CD8-positive, alpha-beta memory T cell (primary cell): Measurements from ENCODE around the gene GJB3. TPM values are rescaled to one million over a fixed set of nuclear protein-coding genes. Genes with fewer than 3 reads are reported as not detected.
A peak's percentile ranks its signal among the peaks of the same experiment; 100 is the strongest.

Experiments
- CTCF ChIA-PET: fragments of 350-600 bp; sonication (Branson Sonifier 250); formaldehyde crosslinking; loops from one replicate; lab custom pipeline; 2021; ENCODE audit warnings: antibody characterized with exemption; lab: Charles Lee
- POLR2A ChIA-PET: fragments of 350-600 bp; sonication (Branson Sonifier 250); formaldehyde crosslinking; loops from one replicate; lab custom pipeline; 2021; ENCODE audit warnings: antibody characterized with exemption; lab: Charles Lee
- DNase-seq, 5 donors: peaks; one replicate each; pipeline versions ENCODE4 v3.0.0 to v3.0.0-alpha.2; 2020 to 2022; ENCODE audit warnings: mixed read lengths in 1 of 5
- H3K27ac ChIP-seq: one replicate; pipeline ENCODE4 v1.7.0; 2013; ENCODE audit warnings: low read depth, mild to moderate bottlenecking, low read length, moderate library complexity
- H3K27me3 ChIP-seq: 2 replicates; pipeline ENCODE4 v1.7.0; 2013; ENCODE audit warnings: low read length, mild to moderate bottlenecking; ENCODE audit not compliant: insufficient read depth, poor library complexity, severe bottlenecking
- H3K36me3 ChIP-seq: 2 replicates; pipeline ENCODE4 v1.7.0; 2013; ENCODE audit warnings: mild to moderate bottlenecking, low read length, moderate library complexity; ENCODE audit not compliant: insufficient read depth
- H3K4me1 ChIP-seq: 2 replicates; pipeline ENCODE4 v1.7.0; 2013; ENCODE audit warnings: mild to moderate bottlenecking, low read length, moderate library complexity; ENCODE audit not compliant: insufficient read depth
- H3K4me3 ChIP-seq: 2 replicates; pipeline ENCODE4 v1.7.0; 2013; ENCODE audit warnings: mild to moderate bottlenecking, low read length
- H3K9me3 ChIP-seq: 2 replicates; pipeline ENCODE4 v1.7.0; 2013; ENCODE audit warnings: mild to moderate bottlenecking, low read length
- H3K27ac Mint-ChIP-seq, 8 donors: one replicate each; pipeline ENCODE4 v1.8.0; 2020 to 2021; ENCODE audit warnings: mixed read lengths in 8 of 8, mild to moderate bottlenecking in 6 of 8, inconsistent platforms in 3 of 8, moderate library complexity in 3 of 8
- H3K27me3 Mint-ChIP-seq, 2 donors: one replicate each; pipeline ENCODE4 v1.8.0; 2020 to 2021; ENCODE audit warnings: mixed read lengths in 2 of 2, mild to moderate bottlenecking in 1 of 2, moderate library complexity in 1 of 2
- H3K36me3 Mint-ChIP-seq, 3 donors: one replicate each; pipeline ENCODE4 v1.8.0; 2020 to 2021; ENCODE audit warnings: mixed read lengths in 3 of 3, inconsistent platforms in 1 of 3, mild to moderate bottlenecking in 1 of 3
- H3K4me1 Mint-ChIP-seq, 3 donors: one replicate each; pipeline ENCODE4 v1.8.0; 2020 to 2021; ENCODE audit warnings: mixed read lengths in 3 of 3, inconsistent platforms in 1 of 3, mild to moderate bottlenecking in 1 of 3
- H3K4me3 Mint-ChIP-seq, 7 donors: one replicate each; pipeline ENCODE4 v1.8.0; 2020 to 2021; ENCODE audit warnings: mixed read lengths in 7 of 7, mild to moderate bottlenecking in 6 of 7, moderate library complexity in 4 of 7, inconsistent platforms in 2 of 7
- H3K9me3 Mint-ChIP-seq, 5 donors: one replicate each; pipeline ENCODE4 v1.8.0; 2020 to 2022; ENCODE audit warnings: mixed read lengths in 5 of 5, mild to moderate bottlenecking in 3 of 5, moderate library complexity in 2 of 5, inconsistent platforms in 1 of 5
- polyA plus RNA-seq: library from polyadenylated mRNA; unstranded; fragments of 300-500 nt; fragmentation: Illumina TruSeq; gene quantifications from one replicate; pipeline ENCODE4 v1.2.3, GENCODE V29; 2021
- total RNA-seq, 2 experiments: library from RNA; stranded (reverse); gene quantifications; one replicate each; pipeline ENCODE4 v1.2.3, GENCODE V29; 2021

GJB3 gene
- total and polyA plus RNA-seq, 3 experiments from 2014 or later, result not detected

- H3K27me3 ChIP-seq, result peaks cover 15% of the 10 kb centered on the region
- peaks cover 0 to 5% (median 0%) of the 10 kb centered on the region in 3 donors for H3K36me3 Mint-ChIP-seq
- no peaks in the 10 kb centered on the region for H3K9me3 ChIP-seq
- H3K36me3 ChIP-seq, result no peaks in the 10 kb centered on the region
- H3K9me3 Mint-ChIP-seq, result no peaks in the 10 kb centered on the region
- CTCF ChIA-PET, result no interaction called here
- peaks cover 2 to 5% (median 4%) of the 10 kb centered on the region in 3 donors for H3K4me1 Mint-ChIP-seq
- POLR2A ChIA-PET, result no interaction called here
- H3K4me3 ChIP-seq, result no peak within 1 kb of the TSS
- no peak within 1 kb of the TSS for H3K27ac ChIP-seq
- no peak for DNase-seq
- no peaks in the 10 kb centered on the region for H3K4me1 ChIP-seq
- peak within 1 kb of the TSS in 1 of 8 donors; percentile 68 for H3K27ac Mint-ChIP-seq
- peak within 1 kb of the TSS in 5 of 7 donors; percentile 5 to 61 (median 54) for H3K4me3 Mint-ChIP-seq
- peaks cover 33 to 41% of the 10 kb centered on the region in 2 donors for H3K27me3 Mint-ChIP-seq
These were observed 12.1 kb downstream of the GJB3 start, which contains the start of gene GJA4 for GRCh38 chr1:34792868-34793727. Gene GJA4 (plus strand): TSS chr1:34792999. CDS start chr1:34794214, 1,215 bp downstream.

GRCh38 chr1:34794001-34794789, 13.2 kb downstream of the GJB3 start:
- Mint-ChIP-seq H3K4me3 (peak overlapping the region in 1 of 7 donors; percentile 15), H3K4me1 (peaks cover 2 to 5% (median 4%) of the 10 kb centered on the region in 3 donors), H3K9me3 (no peaks in the 10 kb centered on the region), H3K27me3 (peaks cover 28 to 38% of the 10 kb centered on the region in 2 donors), H3K27ac (no peak overlapping the region), H3K36me3 (peaks cover 0 to 6% (median 0%) of the 10 kb centered on the region in 3 donors)
- H3K4me3 ChIP-seq, result no peak overlapping the region
- DNase-seq, result no peak
- H3K27ac ChIP-seq, result no peak overlapping the region
- H3K9me3 ChIP-seq, result no peaks in the 10 kb centered on the region
- CTCF ChIA-PET, result no interaction called here
- H3K27me3 ChIP-seq, result peaks cover 15% of the 10 kb centered on the region
- POLR2A ChIA-PET, result no interaction called here
- H3K4me1 ChIP-seq, result no peaks in the 10 kb centered on the region
- H3K36me3 ChIP-seq, result no peaks in the 10 kb centered on the region

- Mint-ChIP-seq H3K27me3 (peaks cover 30 to 37% of the 10 kb centered on the region in 2 donors), H3K4me3 (no peak overlapping the region), H3K4me1 (peaks cover 2 to 5% (median 4%) of the 10 kb centered on the region in 3 donors), H3K27ac (no peak overlapping the region), H3K36me3 (peaks cover 0 to 4% (median 0%) of the 10 kb centered on the region in 3 donors), H3K9me3 (no peaks in the 10 kb centered on the region)
- CTCF ChIA-PET, result no interaction called here
- no peak overlapping the region for H3K4me3 ChIP-seq
- no peak for DNase-seq
- H3K27me3 ChIP-seq, result peaks cover 15% of the 10 kb centered on the region
- H3K36me3 ChIP-seq, result no peaks in the 10 kb centered on the region
- H3K9me3 ChIP-seq, result no peaks in the 10 kb centered on the region
- POLR2A ChIA-PET, result no interaction called here
- no peak overlapping the region for H3K27ac ChIP-seq
- no peaks in the 10 kb centered on the region for H3K4me1 ChIP-seq
These were observed 13.8 kb downstream of the GJB3 start for GRCh38 chr1:34794790-34795180.

GRCh38 chr1:34795916-34796315, 14.9 kb downstream of the GJB3 start:
- Mint-ChIP-seq H3K27ac (no peak overlapping the region), H3K9me3 (no peaks in the 10 kb centered on the region), H3K4me3 (no peak overlapping the region), H3K36me3 (peaks cover 0 to 4% (median 0%) of the 10 kb centered on the region in 3 donors), H3K4me1 (peaks cover 2 to 5% (median 4%) of the 10 kb centered on the region in 3 donors), H3K27me3 (peaks cover 21 to 29% of the 10 kb centered on the region in 2 donors)
- no peaks in the 10 kb centered on the region for H3K9me3 ChIP-seq
- no peak for DNase-seq
- no peaks in the 10 kb centered on the region for H3K36me3 ChIP-seq
- no peak overlapping the region for H3K27ac ChIP-seq
- H3K4me1 ChIP-seq, result no peaks in the 10 kb centered on the region
- CTCF ChIA-PET, result no interaction called here
- peaks cover 15% of the 10 kb centered on the region for H3K27me3 ChIP-seq
- POLR2A ChIA-PET, result no interaction called here
- H3K4me3 ChIP-seq, result no peak overlapping the region

GRCh38 chr1:34796990-34797389, 16.0 kb downstream of the GJB3 start:
- Histone ChIP-seq H3K9me3 (no peaks in the 10 kb centered on the region), H3K36me3 (no peaks in the 10 kb centered on the region), H3K27me3 (peaks cover 12% of the 10 kb centered on the region), H3K4me3 (no peak overlapping the region), H3K27ac (no peak overlapping the region), H3K4me1 (no peaks in the 10 kb centered on the region)
- peaks cover 2 to 5% (median 4%) of the 10 kb centered on the region in 3 donors for H3K4me1 Mint-ChIP-seq
- peaks cover 17 to 22% of the 10 kb centered on the region in 2 donors for H3K27me3 Mint-ChIP-seq
- peaks cover 0 to 4% (median 0%) of the 10 kb centered on the region in 3 donors for H3K36me3 Mint-ChIP-seq
- ChIA-PET CTCF (no interaction called here), POLR2A (no interaction called here)
- no peak overlapping the region for H3K4me3 Mint-ChIP-seq
- no peak overlapping the region for H3K27ac Mint-ChIP-seq
- no peak for DNase-seq
- no peaks in the 10 kb centered on the region for H3K9me3 Mint-ChIP-seq

GRCh38 chr1:34800214-34800613, 19.2 kb downstream of the GJB3 start:
- H3K4me1 Mint-ChIP-seq, result no peaks in the 10 kb centered on the region
- H3K4me3 ChIP-seq, result no peak overlapping the region
- H3K27me3 Mint-ChIP-seq, result peaks cover 0 to 6% of the 10 kb centered on the region in 2 donors
- peaks cover 0 to 10% (median 3%) of the 10 kb centered on the region in 5 donors for H3K9me3 Mint-ChIP-seq
- H3K4me3 Mint-ChIP-seq, result no peak overlapping the region
- peaks cover 4 to 11% (median 4%) of the 10 kb centered on the region in 3 donors for H3K36me3 Mint-ChIP-seq
- H3K4me1 ChIP-seq, result no peaks in the 10 kb centered on the region
- ChIA-PET CTCF (no interaction called here), POLR2A (no interaction called here)
- no peak overlapping the region for H3K27ac ChIP-seq
- H3K27ac Mint-ChIP-seq, result no peak overlapping the region
- DNase-seq, result no peak
- no peaks in the 10 kb centered on the region for H3K9me3 ChIP-seq
- H3K36me3 ChIP-seq, result no peaks in the 10 kb centered on the region
- no peaks in the 10 kb centered on the region for H3K27me3 ChIP-seq

- Histone ChIP-seq H3K9me3 (no peaks in the 10 kb centered on the region), H3K27ac (no peak overlapping the region), H3K4me3 (no peak overlapping the region), H3K36me3 (no peaks in the 10 kb centered on the region), H3K4me1 (no peaks in the 10 kb centered on the region), H3K27me3 (no peaks in the 10 kb centered on the region)
- Mint-ChIP-seq H3K4me1 (no peaks in the 10 kb centered on the region), H3K27me3 (peaks cover 0 to 4% of the 10 kb centered on the region in 2 donors), H3K36me3 (peaks cover 4 to 18% (median 4%) of the 10 kb centered on the region in 3 donors), H3K4me3 (no peak overlapping the region), H3K9me3 (peaks cover 0 to 10% (median 3%) of the 10 kb centered on the region in 5 donors), H3K27ac (no peak overlapping the region)
- ChIA-PET POLR2A (no interaction called here), CTCF (no interaction called here)
- no peak for DNase-seq
These were observed 22.8 kb downstream of the GJB3 start for GRCh38 chr1:34803770-34804169.

GRCh38 chr1:34806396-34806795, 25.4 kb downstream of the GJB3 start:
- H3K4me1 Mint-ChIP-seq, result peaks cover 0 to 5% (median 0%) of the 10 kb centered on the region in 3 donors
- ChIA-PET CTCF (no interaction called here), POLR2A (no interaction called here)
- H3K36me3 ChIP-seq, result no peaks in the 10 kb centered on the region
- H3K27me3 ChIP-seq, result no peaks in the 10 kb centered on the region
- H3K4me3 Mint-ChIP-seq, result no peak overlapping the region
- DNase-seq, result no peak
- no peaks in the 10 kb centered on the region for H3K4me1 ChIP-seq
- no peaks in the 10 kb centered on the region for H3K27me3 Mint-ChIP-seq
- no peak overlapping the region for H3K4me3 ChIP-seq
- H3K9me3 Mint-ChIP-seq, result peaks cover 0 to 14% (median 3%) of the 10 kb centered on the region in 5 donors
- no peak overlapping the region for H3K27ac Mint-ChIP-seq
- H3K36me3 Mint-ChIP-seq, result peaks cover 2 to 28% (median 4%) of the 10 kb centered on the region in 3 donors
- no peak overlapping the region for H3K27ac ChIP-seq
- H3K9me3 ChIP-seq, result no peaks in the 10 kb centered on the region
